Cardiac fibroblast (primary cell): Measurements from ENCODE around the gene ESYT2.

Experiments
- DNase-seq, 2 donors: peaks; one replicate each; pipeline versions ENCODE4 v3.0.0 to v3.0.0-alpha.2; 2010; ENCODE audit warnings: low read depth in 2 of 2
- H3K4me3 ChIP-seq, 2 donors: replicated peaks in 1 of 2; 1 replicate in 1 of 2; 2 replicates in 1 of 2; pipeline ENCODE4 v1.5.1; 2011; ENCODE audit warnings: low read depth in 2 of 2, low read length in 2 of 2, mild to moderate bottlenecking in 2 of 2, moderate library complexity in 1 of 2
- CTCF ChIP-seq: IDR thresholded peaks from one replicate; pipeline ENCODE4 v1.5.1; 2011; ENCODE audit warnings: low read depth, mild to moderate bottlenecking, low read length, inconsistent platforms

ESYT2 gene

GRCh38 chr7:158782761-158783401 is 46.4 kb downstream of the ESYT2 start:
- TF ChIP-seq CTCF = peak; percentile 44
- DNase-seq = peak; percentile 60 to 73
- H3K4me3 ChIP-seq = no peak overlapping the region

- no peak for TF ChIP-seq CTCF
- H3K4me3 ChIP-seq = no peak overlapping the region
- DNase-seq = no peak
These were observed 47.2 kb downstream of the ESYT2 start for GRCh38 chr7:158781974-158782664.

GRCh38 chr7:158781217-158781973 is 47.9 kb downstream of the ESYT2 start:
- TF ChIP-seq CTCF = no peak
- H3K4me3 ChIP-seq = no peak overlapping the region
- DNase-seq = no peak

- peak in 1 of 2 donors; percentile 40 for DNase-seq
- no peak for TF ChIP-seq CTCF
- no peak overlapping the region for H3K4me3 ChIP-seq
These were observed 50.0 kb downstream of the ESYT2 start for GRCh38 chr7:158779061-158780000.

- DNase-seq = peak in 1 of 2 donors; percentile 24
- H3K4me3 ChIP-seq = no peak overlapping the region
- TF ChIP-seq CTCF = no peak
These were observed 50.8 kb downstream of the ESYT2 start for GRCh38 chr7:158778471-158778870.

- no peak for TF ChIP-seq CTCF
- no peak overlapping the region for H3K4me3 ChIP-seq
- no peak for DNase-seq
These were observed 51.5 kb downstream of the ESYT2 start for GRCh38 chr7:158777793-158778192.
